ENCODE data around the gene CYGB.

GRCh38 chr17:76530095-76530723 is 7.3 kb downstream of the CYGB start:
- TF ChIP-seq ZNF223 (tag by site-specific recombination; IDR thresholded peaks at IDR 0.05) (no peak), ZNF561 (tag by site-specific recombination; IDR thresholded peaks at IDR 0.05; ENCODE audit: borderline replicate concordance) (no peak)
